Jurkat, Clone E6-1 (cell line): Measurements from ENCODE around the gene PSMD10. TPM values are rescaled to one million over a fixed set of nuclear protein-coding genes. Genes with fewer than 3 reads are reported as not detected.

Experiments
- DNase-seq: peaks from one replicate; pipeline ENCODE4 v3.0.0-alpha.2; 2011; ENCODE audit warnings: low read depth, low spot score
- H3K4me3 ChIP-seq: 2 replicates; pipeline ENCODE4 v1.5.1; 2011; ENCODE audit warnings: mild to moderate bottlenecking, low read length, control low read depth, moderate library complexity
- polyA plus RNA-seq: library from polyadenylated mRNA; unstranded; fragments of >200 nt; gene quantifications from one replicate; pipeline ENCODE4 v1.2.1, GENCODE V29; 2012; ENCODE audit warnings: missing spikeins; ENCODE audit not compliant: insufficient read length, insufficient read depth

PSMD10 gene
- 117 TPM for polyA plus RNA-seq

GRCh38 chrX:108091264-108091877 is at the start of gene PSMD10, which contains the start of gene ATG4A:
TSS of gene PSMD10 (minus strand) at chrX:108091542. CDS start at chrX:108091520, 22 bp downstream.
TSS of gene ATG4A (plus strand) at chrX:108091778. CDS start at chrX:108091827, 49 bp downstream.
- peak; percentile 89 for DNase-seq
- H3K4me3 ChIP-seq, result peak within 1 kb of the TSS; percentile 75

GRCh38 chrX:108138814-108139702 is 47.7 kb upstream of the PSMD10 start:
- DNase-seq, result peak; percentile 4
- H3K4me3 ChIP-seq, result no peak overlapping the region

GRCh38 chrX:108134724-108135123 is 43.4 kb upstream of the PSMD10 start:
- no peak overlapping the region for H3K4me3 ChIP-seq
- no peak for DNase-seq

GRCh38 chrX:108132876-108133275 is 41.5 kb upstream of the PSMD10 start:
- DNase-seq, result no peak

GRCh38 chrX:108132034-108132433 is 40.7 kb upstream of the PSMD10 start:
- no peak for DNase-seq
- H3K4me3 ChIP-seq, result no peak overlapping the region

More at GRCh38 chrX:108132876-108133275, 41.5 kb upstream of the PSMD10 start:
- no peak overlapping the region for H3K4me3 ChIP-seq

GRCh38 chrX:108131471-108131870 is 40.1 kb upstream of the PSMD10 start:
- no peak overlapping the region for H3K4me3 ChIP-seq
- no peak for DNase-seq

GRCh38 chrX:108130889-108131288 is 39.5 kb upstream of the PSMD10 start:
- no peak overlapping the region for H3K4me3 ChIP-seq
- DNase-seq, result no peak

- H3K4me3 ChIP-seq, result no peak overlapping the region
These were observed 35.8 kb upstream of the PSMD10 start for GRCh38 chrX:108127152-108127551.

GRCh38 chrX:108126661-108127060 is 35.3 kb upstream of the PSMD10 start:
- H3K4me3 ChIP-seq, result no peak overlapping the region

More at GRCh38 chrX:108127152-108127551, 35.8 kb upstream of the PSMD10 start:
- DNase-seq, result no peak

GRCh38 chrX:108123591-108124366 is 32.4 kb upstream of the PSMD10 start:
- no peak overlapping the region for H3K4me3 ChIP-seq
- no peak for DNase-seq

More at GRCh38 chrX:108126661-108127060, 35.3 kb upstream of the PSMD10 start:
- DNase-seq, result no peak

- no peak overlapping the region for H3K4me3 ChIP-seq
- no peak for DNase-seq
These were observed 31.4 kb upstream of the PSMD10 start for GRCh38 chrX:108122748-108123147.

- no peak overlapping the region for H3K4me3 ChIP-seq
- no peak for DNase-seq
These were observed 29.9 kb upstream of the PSMD10 start for GRCh38 chrX:108121291-108121690.

- DNase-seq, result no peak
- H3K4me3 ChIP-seq, result no peak overlapping the region
These were observed 26.6 kb upstream of the PSMD10 start for GRCh38 chrX:108117988-108118387.

GRCh38 chrX:108114541-108114940 is 23.2 kb upstream of the PSMD10 start:
- H3K4me3 ChIP-seq, result no peak overlapping the region

GRCh38 chrX:108105473-108105872 is 14.1 kb upstream of the PSMD10 start:
- no peak for DNase-seq

More at GRCh38 chrX:108114541-108114940, 23.2 kb upstream of the PSMD10 start:
- DNase-seq, result no peak

GRCh38 chrX:108097380-108097779 is 6.0 kb upstream of the PSMD10 start:
- H3K4me3 ChIP-seq, result no peak overlapping the region
- DNase-seq, result no peak

More at GRCh38 chrX:108105473-108105872, 14.1 kb upstream of the PSMD10 start:
- H3K4me3 ChIP-seq, result no peak overlapping the region

GRCh38 chrX:108091878-108092291 is 543 bp upstream of the PSMD10 start:
- no peak for DNase-seq
- H3K4me3 ChIP-seq, result peak overlapping the region; percentile 75

- H3K4me3 ChIP-seq, result peak overlapping the region; percentile 75
- DNase-seq, result no peak
These were observed 665 bp downstream of the PSMD10 start for GRCh38 chrX:108090491-108091263.
